Mesendoderm (in vitro differentiated cells): ENCODE results near the gene CARS2.

Source experiments
- DNase-seq: peaks from one replicate; pipeline ENCODE4 v3.0.0; 2013
- H2AK5ac ChIP-seq: 2 replicates; pipeline ENCODE4 v1.6.1; 2013; ENCODE audit warnings: low read length, inconsistent platforms
- H2BK120ac ChIP-seq: 2 replicates; pipeline ENCODE4 v1.6.1; 2013; ENCODE audit warnings: low read depth, mild to moderate bottlenecking, low read length, moderate library complexity, mixed read lengths
- H2BK15ac ChIP-seq: replicated peaks from 2 replicates; pipeline ENCODE4 v1.6.1; 2013; ENCODE audit warnings: low read depth, mild to moderate bottlenecking, moderate library complexity
- H2BK5ac ChIP-seq: 2 replicates; pipeline ENCODE4 v1.6.1; 2013; ENCODE audit warnings: low read length, inconsistent platforms
- H3K18ac ChIP-seq: 2 replicates; pipeline ENCODE4 v1.6.1; 2013; ENCODE audit warnings: mild to moderate bottlenecking, low read length, mixed read lengths
- H3K23ac ChIP-seq: one replicate; pipeline ENCODE4 v1.6.1; 2013; ENCODE audit warnings: low read length
- H3K27ac ChIP-seq: 2 replicates; pipeline ENCODE4 v1.5.1; 2013; ENCODE audit warnings: low read depth, mild to moderate bottlenecking, inconsistent platforms, low read length, moderate library complexity
- H3K27me3 ChIP-seq: 2 replicates; pipeline ENCODE4 v1.6.1; 2013; ENCODE audit warnings: low read length, control low read depth, mild to moderate bottlenecking, inconsistent platforms; ENCODE audit not compliant: insufficient read depth, poor library complexity
- H3K36me3 ChIP-seq: 2 replicates; pipeline ENCODE4 v1.6.1; 2013; ENCODE audit warnings: low read length, inconsistent platforms; ENCODE audit not compliant: control insufficient read depth, insufficient read depth
- H3K4ac ChIP-seq: one replicate; pipeline ENCODE4 v1.6.1; 2013; ENCODE audit warnings: low read depth, mild to moderate bottlenecking, low read length, moderate library complexity
- H3K4me1 ChIP-seq: 2 replicates; pipeline ENCODE4 v1.6.1; 2013; ENCODE audit warnings: low read depth, low read length, inconsistent platforms; ENCODE audit not compliant: control insufficient read depth
- H3K4me2 ChIP-seq: 2 replicates; pipeline ENCODE4 v1.6.1; 2013; ENCODE audit warnings: low read length
- H3K4me3 ChIP-seq: 2 replicates; pipeline ENCODE4 v1.5.1; 2013; ENCODE audit warnings: mild to moderate bottlenecking, low read length
- H3K56ac ChIP-seq: one replicate; pipeline ENCODE4 v1.6.1; 2013; ENCODE audit warnings: low read length
- H3K79me1 ChIP-seq: 2 replicates; pipeline ENCODE4 v1.6.1; 2013; ENCODE audit warnings: low read length, inconsistent platforms
- H3K79me2 ChIP-seq: 2 replicates; pipeline ENCODE4 v1.6.1; 2013; ENCODE audit warnings: mild to moderate bottlenecking, low read length; ENCODE audit not compliant: control insufficient read depth, insufficient read depth
- H3K9ac ChIP-seq: 2 replicates; pipeline ENCODE4 v1.6.1; 2013; ENCODE audit warnings: low read length, inconsistent platforms
- H4K5ac ChIP-seq: one replicate; pipeline ENCODE4 v1.6.1; 2013; ENCODE audit warnings: low read length
- H4K8ac ChIP-seq: one replicate; pipeline ENCODE4 v1.6.1; 2013; ENCODE audit warnings: low read depth, mild to moderate bottlenecking, control low read depth, low read length, moderate library complexity
- WGBS: extraction: QIAGEN DNeasy Blood & Tissue Kit; methylation state at CpG from one replicate; pipeline ENCODE4 v1.1.7; 2013; ENCODE audit warnings: low lambda C conversion rate, missing lambda C conversion rate; ENCODE audit not compliant: insufficient coverage; ENCODE audit errors: extremely low coverage; 5-methylcytosine and 5-hydroxymethylcytosine counted together

Gene CARS2

GRCh38 chr13:110643768-110644421 lies 62.0 kb downstream of the CARS2 start:
- H2BK5ac ChIP-seq, result no peak overlapping the region
- no peak overlapping the region for H2AK5ac ChIP-seq
- peaks cover 6% of the 10 kb centered on the region for H3K36me3 ChIP-seq
- WGBS, result no CpG with 5 or more reads among the region's 13 CpGs
- H3K27ac ChIP-seq, result no peak overlapping the region
- no peak overlapping the region for H2BK120ac ChIP-seq
- H4K5ac ChIP-seq, result no peak overlapping the region
- H3K23ac ChIP-seq, result no peak overlapping the region
- H2BK15ac ChIP-seq, result no peak overlapping the region
- H3K56ac ChIP-seq, result no peak overlapping the region
- no peak overlapping the region for H3K4me2 ChIP-seq
- H3K27me3 ChIP-seq, result no peaks in the 10 kb centered on the region
- H3K4me1 ChIP-seq, result peaks cover 2% of the 10 kb centered on the region
- no peak overlapping the region for H3K9ac ChIP-seq
- H4K8ac ChIP-seq, result no peak overlapping the region
- H3K79me2 ChIP-seq, result no peaks in the 10 kb centered on the region
- no peak for DNase-seq
- no peak overlapping the region for H3K4me3 ChIP-seq
- no peak overlapping the region for H3K4ac ChIP-seq
- no peak overlapping the region for H3K18ac ChIP-seq
- peaks cover 2% of the 10 kb centered on the region for H3K79me1 ChIP-seq

- no peak overlapping the region for H2BK15ac ChIP-seq
- peaks cover 2% of the 10 kb centered on the region for H3K79me1 ChIP-seq
- H2AK5ac ChIP-seq, result no peak overlapping the region
- H3K4ac ChIP-seq, result no peak overlapping the region
- H3K4me1 ChIP-seq, result peaks cover 2% of the 10 kb centered on the region
- no peak overlapping the region for H3K23ac ChIP-seq
- H2BK120ac ChIP-seq, result no peak overlapping the region
- H3K18ac ChIP-seq, result no peak overlapping the region
- H3K4me2 ChIP-seq, result no peak overlapping the region
- H3K27ac ChIP-seq, result no peak overlapping the region
- no peak overlapping the region for H3K4me3 ChIP-seq
- DNase-seq, result no peak
- H3K56ac ChIP-seq, result no peak overlapping the region
- no peak overlapping the region for H3K9ac ChIP-seq
- H3K27me3 ChIP-seq, result no peaks in the 10 kb centered on the region
- no peak overlapping the region for H4K8ac ChIP-seq
- WGBS, result no CpG with 5 or more reads among the region's 11 CpGs
- H4K5ac ChIP-seq, result no peak overlapping the region
- no peaks in the 10 kb centered on the region for H3K79me2 ChIP-seq
- H3K36me3 ChIP-seq, result peaks cover 6% of the 10 kb centered on the region
- no peak overlapping the region for H2BK5ac ChIP-seq
Observed at GRCh38 chr13:110643324-110643723, 62.6 kb downstream of the CARS2 start.

GRCh38 chr13:110642291-110642981 lies 63.5 kb downstream of the CARS2 start:
- Histone ChIP-seq H2BK15ac (no peak overlapping the region), H3K27ac (no peak overlapping the region), H3K23ac (no peak overlapping the region), H4K8ac (no peak overlapping the region), H3K4me3 (no peak overlapping the region), H3K79me1 (peaks cover 2% of the 10 kb centered on the region), H3K9ac (no peak overlapping the region), H3K56ac (no peak overlapping the region), H3K4ac (no peak overlapping the region), H3K27me3 (no peaks in the 10 kb centered on the region), H3K4me2 (no peak overlapping the region), H2AK5ac (no peak overlapping the region), H3K4me1 (peaks cover 2% of the 10 kb centered on the region), H4K5ac (no peak overlapping the region), H3K36me3 (peaks cover 8% of the 10 kb centered on the region), H3K18ac (no peak overlapping the region), H2BK5ac (no peak overlapping the region), H2BK120ac (no peak overlapping the region), H3K79me2 (no peaks in the 10 kb centered on the region)
- no CpG with 5 or more reads among the region's 40 CpGs for WGBS
- no peak for DNase-seq

DNA sequence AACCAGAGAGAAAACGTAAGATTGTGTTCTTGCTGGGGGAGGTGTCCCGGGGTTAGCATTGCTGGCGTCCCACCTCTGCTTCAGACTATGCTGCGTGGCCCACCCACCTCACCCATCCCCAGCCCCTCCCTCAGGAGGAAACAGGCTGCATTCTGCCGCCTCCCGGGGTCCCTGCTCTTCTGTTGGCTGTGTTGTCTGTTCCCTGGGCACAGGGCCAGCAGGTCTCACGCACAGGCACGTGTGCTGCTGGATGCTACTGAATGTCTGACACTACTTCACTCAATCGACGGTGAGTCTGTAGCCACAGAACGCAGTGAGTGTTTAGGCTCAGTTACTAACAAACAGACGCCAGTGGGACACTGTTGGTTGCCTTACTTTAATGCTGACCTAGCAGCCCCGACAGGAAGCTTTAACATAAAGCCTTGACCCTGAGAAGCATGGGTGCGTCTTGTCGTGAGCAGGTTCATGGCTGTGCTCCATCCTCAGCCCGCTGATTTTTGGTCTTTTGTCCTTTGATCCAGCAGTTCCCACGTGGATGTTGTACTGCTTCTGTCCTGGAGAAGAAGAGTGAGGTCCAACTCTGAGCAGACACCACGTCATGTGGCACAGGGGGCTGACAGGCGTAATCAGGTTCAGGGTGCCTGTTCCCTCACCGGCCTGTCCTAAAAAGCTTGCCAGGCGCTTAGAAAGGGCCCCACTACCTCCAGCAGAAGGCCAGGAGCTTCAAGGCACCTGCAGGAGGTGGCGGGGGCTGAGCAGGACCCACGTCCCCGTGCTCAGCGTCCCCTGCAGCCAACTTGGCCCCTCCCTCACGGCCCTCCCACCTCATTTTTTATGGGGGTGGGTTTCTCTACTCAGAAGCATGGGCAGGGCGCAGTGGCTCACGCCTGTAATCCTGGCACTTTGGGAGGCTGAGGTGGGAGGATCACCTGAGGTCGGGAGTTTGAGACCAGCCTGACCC lies 64.6 kb downstream of the CARS2 start:
- no peaks in the 10 kb centered on the region for H3K79me2 ChIP-seq
- H3K56ac ChIP-seq, result no peak overlapping the region
- H2BK15ac ChIP-seq, result no peak overlapping the region
- H3K4me2 ChIP-seq, result no peak overlapping the region
- peaks cover 8% of the 10 kb centered on the region for H3K36me3 ChIP-seq
- no peak overlapping the region for H4K5ac ChIP-seq
- no peak overlapping the region for H3K4me3 ChIP-seq
- H2BK120ac ChIP-seq, result no peak overlapping the region
- H3K27ac ChIP-seq, result no peak overlapping the region
- no CpG with 5 or more reads among the region's 29 CpGs for WGBS
- H4K8ac ChIP-seq, result no peak overlapping the region
- peaks cover 2% of the 10 kb centered on the region for H3K79me1 ChIP-seq
- H3K4me1 ChIP-seq, result peaks cover 2% of the 10 kb centered on the region
- no peaks in the 10 kb centered on the region for H3K27me3 ChIP-seq
- no peak overlapping the region for H3K18ac ChIP-seq
- no peak overlapping the region for H3K4ac ChIP-seq
- no peak overlapping the region for H3K23ac ChIP-seq
- H3K9ac ChIP-seq, result no peak overlapping the region
- no peak for DNase-seq
- H2AK5ac ChIP-seq, result no peak overlapping the region
- no peak overlapping the region for H2BK5ac ChIP-seq

- Histone ChIP-seq H3K4me3 (no peak overlapping the region), H3K79me2 (no peaks in the 10 kb centered on the region), H3K27me3 (no peaks in the 10 kb centered on the region), H3K18ac (no peak overlapping the region), H2BK120ac (no peak overlapping the region), H2BK15ac (no peak overlapping the region), H3K36me3 (peaks cover 13% of the 10 kb centered on the region), H3K79me1 (peaks cover 3% of the 10 kb centered on the region), H3K4me1 (peaks cover 2% of the 10 kb centered on the region), H4K5ac (no peak overlapping the region), H3K27ac (no peak overlapping the region), H2BK5ac (no peak overlapping the region), H4K8ac (no peak overlapping the region), H3K4me2 (no peak overlapping the region), H2AK5ac (no peak overlapping the region), H3K9ac (no peak overlapping the region), H3K4ac (no peak overlapping the region), H3K23ac (no peak overlapping the region), H3K56ac (no peak overlapping the region)
- no CpG with 5 or more reads among the region's 13 CpGs for WGBS
- DNase-seq, result no peak
Observed at GRCh38 chr13:110640591-110641029, 65.3 kb downstream of the CARS2 start.
